GM12873 (cell line): ENCODE results near the gene BTF3L4.

Experiments used
- TF ChIP-seq, protein P1 (sequence below): IDR thresholded peaks from 2 replicates; pipeline ENCODE4 v1.5.1; 2012; ENCODE audit warnings: low read depth, mild to moderate bottlenecking, moderate library complexity, low read length, control low read depth; ENCODE audit not compliant: insufficient read depth; ENCODE audit errors: missing control alignments

BTF3L4 gene

DNA sequence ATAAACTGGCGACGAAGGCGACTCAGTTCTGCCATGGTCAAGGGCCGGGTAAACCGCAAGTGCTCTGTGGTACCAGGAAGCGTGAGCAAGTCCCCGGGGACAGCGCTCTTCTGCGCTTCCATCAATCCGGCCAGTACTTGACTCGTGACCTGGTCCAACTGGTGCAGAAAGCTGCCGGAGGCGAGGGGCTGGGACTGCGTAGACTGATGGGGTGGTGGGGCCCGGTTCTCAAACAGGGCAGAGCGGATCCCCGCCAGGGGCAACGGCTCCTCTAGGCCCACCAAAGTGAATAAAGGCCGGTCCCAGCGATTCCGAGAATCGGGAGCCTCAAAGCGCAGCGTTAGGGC lies 23.3 kb upstream of the BTF3L4 start:
- TF ChIP-seq, protein P1, sequence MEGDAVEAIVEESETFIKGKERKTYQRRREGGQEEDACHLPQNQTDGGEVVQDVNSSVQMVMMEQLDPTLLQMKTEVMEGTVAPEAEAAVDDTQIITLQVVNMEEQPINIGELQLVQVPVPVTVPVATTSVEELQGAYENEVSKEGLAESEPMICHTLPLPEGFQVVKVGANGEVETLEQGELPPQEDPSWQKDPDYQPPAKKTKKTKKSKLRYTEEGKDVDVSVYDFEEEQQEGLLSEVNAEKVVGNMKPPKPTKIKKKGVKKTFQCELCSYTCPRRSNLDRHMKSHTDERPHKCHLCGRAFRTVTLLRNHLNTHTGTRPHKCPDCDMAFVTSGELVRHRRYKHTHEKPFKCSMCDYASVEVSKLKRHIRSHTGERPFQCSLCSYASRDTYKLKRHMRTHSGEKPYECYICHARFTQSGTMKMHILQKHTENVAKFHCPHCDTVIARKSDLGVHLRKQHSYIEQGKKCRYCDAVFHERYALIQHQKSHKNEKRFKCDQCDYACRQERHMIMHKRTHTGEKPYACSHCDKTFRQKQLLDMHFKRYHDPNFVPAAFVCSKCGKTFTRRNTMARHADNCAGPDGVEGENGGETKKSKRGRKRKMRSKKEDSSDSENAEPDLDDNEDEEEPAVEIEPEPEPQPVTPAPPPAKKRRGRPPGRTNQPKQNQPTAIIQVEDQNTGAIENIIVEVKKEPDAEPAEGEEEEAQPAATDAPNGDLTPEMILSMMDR = no peak

- TF ChIP-seq, protein P1 = no peak
These were observed 22.7 kb upstream of the BTF3L4 start, which contains the start of gene KTI12 for GRCh38 chr1:52033190-52034049. KTI12 (minus strand) TSS chr1:52033810; CDS start chr1:52033761, 49 bp downstream.

GRCh38 chr1:52034050-52034384 lies 22.1 kb upstream of the BTF3L4 start:
- TF ChIP-seq, protein P1 = no peak

GRCh38 chr1:52037402-52037814 lies 18.7 kb upstream of the BTF3L4 start:
- TF ChIP-seq, protein P1 = no peak

DNA sequence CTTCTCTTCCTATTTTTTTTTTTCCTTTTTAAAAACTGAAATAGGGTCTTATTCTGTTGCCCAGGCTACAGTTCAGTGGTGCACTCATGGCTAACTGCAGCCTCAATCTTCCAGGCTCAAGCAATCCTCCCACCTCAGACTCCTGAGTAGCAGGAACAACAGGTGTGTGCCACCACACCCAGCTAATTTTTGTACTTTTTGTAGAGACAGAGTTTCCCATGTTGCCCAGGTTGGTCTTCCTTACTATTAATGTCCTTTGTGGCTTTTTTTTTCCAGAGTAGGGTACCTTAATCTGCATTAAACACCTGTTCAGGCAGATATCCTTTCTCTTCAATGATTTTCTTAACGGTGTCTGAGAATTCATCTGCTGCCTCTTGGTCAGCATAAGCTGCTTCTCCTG lies 18.2 kb upstream of the BTF3L4 start:
- TF ChIP-seq, protein P1 = no peak

- TF ChIP-seq, protein P1 = no peak
These were observed 14.4 kb upstream of the BTF3L4 start for GRCh38 chr1:52041551-52042185.

GRCh38 chr1:52045236-52045635 lies 10.9 kb upstream of the BTF3L4 start:
- TF ChIP-seq, protein P1 = no peak
